Measurements from ENCODE around the gene CETP.

Gene CETP

GRCh38 chr16:56961851-56962281 is at the start of gene CETP:
Gene CETP, plus strand, starts transcription at chr16:56961950. Its CDS starts 30 bp downstream, at chr16:56961980.
- DNase-seq (ENCODE audit: low read depth): no peak

GRCh38 chr16:56912746-56913708 is 48.7 kb upstream of the CETP start:
- no peak for DNase-seq (ENCODE audit: low read depth)

- no peak for DNase-seq (ENCODE audit: low read depth)
Measured at GRCh38 chr16:56914896-56915295, 46.9 kb upstream of the CETP start.

GRCh38 chr16:56915336-56916119 is 46.2 kb upstream of the CETP start:
- no peak for DNase-seq (ENCODE audit: low read depth)

- no peak for DNase-seq (ENCODE audit: low read depth)
Measured at GRCh38 chr16:56916571-56917403, 45.0 kb upstream of the CETP start.

GRCh38 chr16:56918467-56919012 is 43.2 kb upstream of the CETP start:
- DNase-seq (ENCODE audit: low read depth): no peak

- DNase-seq (ENCODE audit: low read depth): no peak
Measured at GRCh38 chr16:56919099-56919800, 42.5 kb upstream of the CETP start.

- DNase-seq (ENCODE audit: low read depth): no peak
Measured at GRCh38 chr16:56921571-56921970, 40.2 kb upstream of the CETP start.

- DNase-seq (ENCODE audit: low read depth): no peak
Measured at GRCh38 chr16:56923481-56924091, 38.2 kb upstream of the CETP start.

- no peak for DNase-seq (ENCODE audit: low read depth)
Measured at GRCh38 chr16:56927471-56927870, 34.3 kb upstream of the CETP start.

GRCh38 chr16:56929639-56930038 is 32.1 kb upstream of the CETP start:
- DNase-seq (ENCODE audit: low read depth): no peak

- DNase-seq (ENCODE audit: low read depth): no peak
Measured at GRCh38 chr16:56930486-56931270, 31.1 kb upstream of the CETP start.

GRCh38 chr16:56931271-56931891 is 30.4 kb upstream of the CETP start:
- no peak for DNase-seq (ENCODE audit: low read depth)

GRCh38 chr16:56931892-56932720 is 29.6 kb upstream of the CETP start, which contains the start of gene HERPUD1:
Gene HERPUD1, plus strand, starts transcription at chr16:56932142. Its CDS starts 103 bp downstream, at chr16:56932245.
- peak; percentile 98 for DNase-seq (ENCODE audit: low read depth)

GRCh38 chr16:56932721-56933619 is 28.8 kb upstream of the CETP start:
- no peak for DNase-seq (ENCODE audit: low read depth)

- no peak for DNase-seq (ENCODE audit: low read depth)
Measured at GRCh38 chr16:56933828-56934598, 27.7 kb upstream of the CETP start.

Data from stimulated activated CD8-positive, alpha-beta memory T cell treated with anti-CD3 and anti-CD28 coated beads, Interleukin-4, amount 100 ng/mL, for 24 hours (primary cell).